Spleen (tissue), 11 donors: ENCODE measurements around the gene CA12. TPM values are rescaled to one million over a fixed set of nuclear protein-coding genes. Genes with fewer than 3 reads are reported as not detected.
"Not testable (repeated sequence)": the region's sequence is repeated elsewhere in the genome, so short reads cannot be mapped to it uniquely, and the experiment has no call there.

Experiments
- DNase-seq: peaks from one replicate; pipeline ENCODE4 v3.0.0-alpha.2; 2020
- H3K27ac ChIP-seq, 8 donors: fragments of 200-600 bp; sonication (generic) in 7 of 8; 1 replicate in 4 of 8; 2 replicates in 4 of 8; pipeline versions ENCODE4 v1.5.0 to v1.8.0; 2016 to 2021; ENCODE audit warnings: inconsistent platforms in 4 of 8, mild to moderate bottlenecking in 4 of 8, moderate library complexity in 1 of 8
- H3K27me3 ChIP-seq, 7 donors: fragments of 200-600 bp; sonication (generic) in 6 of 7; replicated peaks in 1 of 7; 1 replicate in 4 of 7; 2 replicates in 3 of 7; pipeline versions ENCODE4 v1.5.0 to v1.8.0; 2016 to 2021; ENCODE audit warnings: inconsistent platforms in 3 of 7, mild to moderate bottlenecking in 1 of 7
- H3K36me3 ChIP-seq, 6 donors: fragments of 200-600 bp; sonication (generic) in 5 of 6; 1 replicate in 4 of 6; 2 replicates in 2 of 6; pipeline versions ENCODE4 v1.5.0 to v1.8.0; 2016 to 2021; ENCODE audit warnings: inconsistent platforms in 2 of 6
- H3K4me1 ChIP-seq, 6 donors: fragments of 200-600 bp; sonication (generic) in 5 of 6; 1 replicate in 3 of 6; 2 replicates in 3 of 6; pipeline versions ENCODE4 v1.5.0 to v1.8.0; 2016 to 2021; ENCODE audit warnings: inconsistent platforms in 3 of 6
- H3K4me3 ChIP-seq, 8 donors: fragments of 200-600 bp; sonication (generic) in 7 of 8; 1 replicate in 4 of 8; 2 replicates in 4 of 8; pipeline versions ENCODE4 v1.5.0 to v1.8.0; 2016 to 2021; ENCODE audit warnings: inconsistent platforms in 4 of 8, mild to moderate bottlenecking in 4 of 8, moderate library complexity in 2 of 8
- H3K9me3 ChIP-seq, 8 donors: fragments of 200-600 bp; sonication (generic) in 7 of 8; 1 replicate in 4 of 8; 2 replicates in 4 of 8; pipeline versions ENCODE4 v1.5.0 to v1.8.0; 2016 to 2021; ENCODE audit warnings: inconsistent platforms in 4 of 8
- POLR2A ChIP-seq, 3 donors: fragments of 450-650 bp; IDR thresholded peaks; one replicate each; pipeline ENCODE4 v1.5.1; 2017; ENCODE audit warnings: antibody characterized with exemption in 3 of 3, mild to moderate bottlenecking in 1 of 3
- POLR2AphosphoS5 ChIP-seq, 3 donors: sonication (generic); formaldehyde crosslinking; IDR thresholded peaks; one replicate each; pipeline ENCODE4 v1.5.1; 2017; ENCODE audit warnings: antibody characterized with exemption in 3 of 3
- WGBS, 5 donors: extraction: QIAGEN DNeasy Blood & Tissue Kit in 3 of 5; methylation state at CpG; one replicate each; pipeline versions ENCODE4 v1.1.5 to v1.1.7; 2013 to 2018; 5-methylcytosine and 5-hydroxymethylcytosine counted together
- intact Hi-C: fragments of 100-400 bp; cut with DNase I; formaldehyde crosslinking; loops from one replicate; pipeline ENCODE4 v1.15.0; 2023; ENCODE audit warnings: low total_unique reads
- polyA plus RNA-seq, 3 donors: library from polyadenylated mRNA; stranded (reverse); fragments of 200-250 nt; gene quantifications; one replicate each; pipeline ENCODE4 v1.2.1, GENCODE V29; 2013
- total RNA-seq, 7 donors: library from RNA; depleted of rRNA in 3 of 7; stranded (reverse); fragments of >200 nt in 3 of 7; fragmentation: NEBNext Ultra II Directional in 4 of 7; extraction: Animal tissue kit (Norgen Biotek cat#: 25700) in 4 of 7; gene quantifications; one replicate each; pipeline versions ENCODE4 v1.1.0 to v1.2.1, GENCODE V29; 2016 to 2021
- TF ChIP-seq, protein P1 (sequence below), 11 experiments: fragments of 200-600 bp in 7 of 11; fragments of 450-650 bp in 4 of 11; sonication (generic) in 4 of 11; IDR thresholded peaks in 8 of 11; conservative IDR thresholded peaks in 3 of 11; 1 replicate in 7 of 11; 2 replicates in 4 of 11; pipeline versions ENCODE4 v1.4.0 to v1.8.0; 2016 to 2021; ENCODE audit warnings: antibody characterized with exemption in 11 of 11, inconsistent platforms in 4 of 11, mild to moderate bottlenecking in 1 of 11
- donor health status: healthy with polysubstance abuse.
- donor health status: DM: no; HTN: no; CAD: no; lungs with moderate emphysema.
- donor health status: DM: no; HTN: no; CAD: no.
- donor health status: Bipolar disorder and iron deficiency.
- donor health status: healthy.
- donor health status: DM: no; HTN: no; CAD: no.
- donor health status: DM: yes; HTN: yes; CAD: no.

CA12 gene
- total and polyA plus RNA-seq, 10 donors: 0.02 to 3.3 (median 0.42) TPM

- Histone ChIP-seq H3K9me3 (no peaks in the 10 kb centered on the region), H3K4me1 (no peaks in the 10 kb centered on the region), H3K27ac (no peak overlapping the region), H3K4me3 (no peak overlapping the region), H3K36me3 (no peaks in the 10 kb centered on the region), H3K27me3 (no peaks in the 10 kb centered on the region)
- intact Hi-C loops: no loop called here
- no peak for TF ChIP-seq POLR2AphosphoS5 (IDR thresholded peaks at IDR 0.05)
- TF ChIP-seq POLR2A (IDR thresholded peaks at IDR 0.05): no peak
- TF ChIP-seq, protein P1, sequence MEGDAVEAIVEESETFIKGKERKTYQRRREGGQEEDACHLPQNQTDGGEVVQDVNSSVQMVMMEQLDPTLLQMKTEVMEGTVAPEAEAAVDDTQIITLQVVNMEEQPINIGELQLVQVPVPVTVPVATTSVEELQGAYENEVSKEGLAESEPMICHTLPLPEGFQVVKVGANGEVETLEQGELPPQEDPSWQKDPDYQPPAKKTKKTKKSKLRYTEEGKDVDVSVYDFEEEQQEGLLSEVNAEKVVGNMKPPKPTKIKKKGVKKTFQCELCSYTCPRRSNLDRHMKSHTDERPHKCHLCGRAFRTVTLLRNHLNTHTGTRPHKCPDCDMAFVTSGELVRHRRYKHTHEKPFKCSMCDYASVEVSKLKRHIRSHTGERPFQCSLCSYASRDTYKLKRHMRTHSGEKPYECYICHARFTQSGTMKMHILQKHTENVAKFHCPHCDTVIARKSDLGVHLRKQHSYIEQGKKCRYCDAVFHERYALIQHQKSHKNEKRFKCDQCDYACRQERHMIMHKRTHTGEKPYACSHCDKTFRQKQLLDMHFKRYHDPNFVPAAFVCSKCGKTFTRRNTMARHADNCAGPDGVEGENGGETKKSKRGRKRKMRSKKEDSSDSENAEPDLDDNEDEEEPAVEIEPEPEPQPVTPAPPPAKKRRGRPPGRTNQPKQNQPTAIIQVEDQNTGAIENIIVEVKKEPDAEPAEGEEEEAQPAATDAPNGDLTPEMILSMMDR (IDR thresholded peaks at IDR 0.05 in 8 of 11, conservative IDR thresholded peaks at IDR 0.05 in 3 of 11): no peak
- DNase-seq: no peak
- WGBS, 5 donors: 81 to 92% (median 86%) methylated on average over 4 of the region's 4 CpGs
Measured at GRCh38 chr15:63417721-63418120, 36.1 kb upstream of the CA12 start.

GRCh38 chr15:63417274-63417673 is 35.6 kb upstream of the CA12 start:
- DNase-seq, H3K36me3 ChIP-seq, H3K27me3 ChIP-seq, intact Hi-C loops, H3K9me3 ChIP-seq, H3K4me3 ChIP-seq, H3K4me1 ChIP-seq, H3K27ac ChIP-seq: not testable (repeated sequence)
- 89 to 96% (median 95%) methylated on average over 21 of the region's 21 CpGs for WGBS, 5 donors

DNA sequence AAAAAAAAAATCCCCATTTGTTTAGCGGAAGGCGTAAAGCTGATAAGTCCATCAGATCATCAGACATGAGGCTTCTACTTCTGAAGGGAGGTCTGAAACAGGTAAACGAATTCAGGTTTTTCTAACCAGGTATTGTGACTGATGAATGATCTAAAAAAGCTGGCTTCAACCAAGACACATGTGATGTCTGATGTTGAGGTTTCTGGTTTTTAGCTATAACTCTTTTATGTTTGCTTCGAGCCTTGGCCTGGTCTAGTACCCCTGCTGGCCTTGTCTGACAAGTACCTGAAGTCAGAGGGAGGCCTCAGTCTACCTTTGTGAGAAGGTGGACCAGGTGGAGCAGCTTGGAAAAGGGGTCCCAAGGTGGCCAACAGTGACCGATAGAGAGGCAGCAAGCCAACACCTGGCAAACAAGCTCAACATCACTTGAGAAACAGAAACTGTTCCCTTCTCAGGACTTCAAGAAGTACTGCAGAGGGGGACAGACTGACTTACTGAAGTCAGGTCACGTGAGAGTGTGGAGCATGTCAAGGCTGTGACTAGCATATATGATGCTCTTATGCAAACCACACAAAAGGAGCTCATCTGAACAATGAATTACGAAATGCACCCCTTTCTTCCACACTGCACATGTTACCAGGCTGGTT is 33.0 kb upstream of the CA12 start:
- 85 to 90% (median 86%) methylated on average over 7 of the region's 7 CpGs for WGBS, 5 donors
- H3K4me1 ChIP-seq: no peaks in the 10 kb centered on the region
- no peak overlapping the region for H3K4me3 ChIP-seq
- no peaks in the 10 kb centered on the region for H3K36me3 ChIP-seq
- intact Hi-C loops: no loop called here
- DNase-seq: no peak
- TF ChIP-seq POLR2AphosphoS5 (IDR thresholded peaks at IDR 0.05) (no peak), POLR2A (IDR thresholded peaks at IDR 0.05) (no peak)
- TF ChIP-seq, protein P1 (IDR thresholded peaks at IDR 0.05 in 8 of 11, conservative IDR thresholded peaks at IDR 0.05 in 3 of 11): no peak
- H3K27me3 ChIP-seq: no peaks in the 10 kb centered on the region
- no peak overlapping the region for H3K27ac ChIP-seq
- no peaks in the 10 kb centered on the region for H3K9me3 ChIP-seq

DNA sequence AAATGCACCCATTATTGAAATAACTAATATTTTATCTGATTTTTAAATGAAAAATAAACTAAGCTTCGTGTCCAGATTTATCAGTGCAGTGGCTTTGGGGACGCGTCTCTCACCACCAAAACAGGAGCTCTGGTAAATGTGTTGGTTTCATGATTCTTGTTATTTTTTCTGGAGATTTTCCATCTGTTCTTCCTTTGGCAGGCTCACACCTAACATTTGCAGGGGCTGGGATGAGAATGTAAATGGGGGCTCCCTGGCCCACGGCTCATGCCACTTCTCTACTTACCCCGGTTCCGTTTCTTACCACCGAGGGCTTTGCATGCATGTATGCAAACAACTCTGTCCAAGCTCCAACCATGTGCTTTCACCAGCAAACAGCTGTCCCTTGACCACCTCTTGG is 30.9 kb upstream of the CA12 start:
- no peak for DNase-seq
- no peaks in the 10 kb centered on the region for H3K36me3 ChIP-seq
- no peak overlapping the region for H3K4me3 ChIP-seq
- 77 to 96% (median 91%) methylated on average over 7 of the region's 7 CpGs for WGBS, 5 donors
- H3K4me1 ChIP-seq: peaks cover 0 to 5% (median 0%) of the 10 kb centered on the region in 6 donors
- no peaks in the 10 kb centered on the region for H3K9me3 ChIP-seq
- no peak overlapping the region for H3K27ac ChIP-seq
- intact Hi-C loops: no loop called here
- H3K27me3 ChIP-seq: no peaks in the 10 kb centered on the region
- TF ChIP-seq, protein P1 (IDR thresholded peaks at IDR 0.05 in 8 of 11, conservative IDR thresholded peaks at IDR 0.05 in 3 of 11): no peak
- TF ChIP-seq POLR2A (IDR thresholded peaks at IDR 0.05) (no peak), POLR2AphosphoS5 (IDR thresholded peaks at IDR 0.05) (no peak)
